ENCODE results near the gene RAF1.

- TF ChIP-seq ZNF384 (IDR thresholded peaks at IDR 0.05): no peak
- TF ChIP-seq ELF4 (IDR thresholded peaks at IDR 0.05): no peak
- TF ChIP-seq PKNOX1 (IDR thresholded peaks at IDR 0.05): no peak
- no peak for TF ChIP-seq SUZ12 (IDR thresholded peaks at IDR 0.05)
- no peak for TF ChIP-seq SP1 (IDR thresholded peaks at IDR 0.05)
- TF ChIP-seq TARDBP (IDR thresholded peaks at IDR 0.05): no peak
- TF ChIP-seq FOXM1 (IDR thresholded peaks at IDR 0.05; ENCODE audit: borderline replicate concordance): no peak
- TF ChIP-seq BHLHE40 (IDR thresholded peaks at IDR 0.05; ENCODE audit: borderline replicate concordance): no peak
- no peak for TF ChIP-seq FOXK2 (IDR thresholded peaks at IDR 0.05)
These were observed 65.0 kb downstream of the RAF1 start for GRCh38 chr3:12598890-12599289.

Data from HEK293T (cell line).